Retina (tissue), 1 donor: ENCODE measurements around the gene POU2AF3.

ENCODE experiments used
- DNase-seq: peaks from one replicate; pipeline ENCODE4 v3.0.0-alpha.2; 2016

Gene POU2AF3

GRCh38 chr11:111353776-111354600 lies 55.6 kb downstream of the POU2AF3 start:
- DNase-seq = no peak

DNA sequence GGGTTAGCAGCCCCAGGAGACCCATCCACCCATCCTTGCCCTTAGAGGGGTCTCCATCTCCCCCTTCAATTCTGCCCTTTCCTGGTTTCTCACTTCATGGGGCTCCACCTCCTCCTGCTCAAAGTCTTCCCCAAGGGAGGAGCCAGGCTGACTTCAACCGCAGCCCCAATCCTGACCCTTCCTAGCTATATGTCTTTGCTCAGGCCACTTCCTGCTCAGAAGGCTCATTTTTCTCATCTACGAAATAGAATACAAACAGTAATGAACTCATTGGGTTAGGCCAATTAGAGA lies 56.2 kb downstream of the POU2AF3 start:
- DNase-seq = no peak

GRCh38 chr11:111355101-111355500 lies 56.8 kb downstream of the POU2AF3 start:
- no peak for DNase-seq

DNA sequence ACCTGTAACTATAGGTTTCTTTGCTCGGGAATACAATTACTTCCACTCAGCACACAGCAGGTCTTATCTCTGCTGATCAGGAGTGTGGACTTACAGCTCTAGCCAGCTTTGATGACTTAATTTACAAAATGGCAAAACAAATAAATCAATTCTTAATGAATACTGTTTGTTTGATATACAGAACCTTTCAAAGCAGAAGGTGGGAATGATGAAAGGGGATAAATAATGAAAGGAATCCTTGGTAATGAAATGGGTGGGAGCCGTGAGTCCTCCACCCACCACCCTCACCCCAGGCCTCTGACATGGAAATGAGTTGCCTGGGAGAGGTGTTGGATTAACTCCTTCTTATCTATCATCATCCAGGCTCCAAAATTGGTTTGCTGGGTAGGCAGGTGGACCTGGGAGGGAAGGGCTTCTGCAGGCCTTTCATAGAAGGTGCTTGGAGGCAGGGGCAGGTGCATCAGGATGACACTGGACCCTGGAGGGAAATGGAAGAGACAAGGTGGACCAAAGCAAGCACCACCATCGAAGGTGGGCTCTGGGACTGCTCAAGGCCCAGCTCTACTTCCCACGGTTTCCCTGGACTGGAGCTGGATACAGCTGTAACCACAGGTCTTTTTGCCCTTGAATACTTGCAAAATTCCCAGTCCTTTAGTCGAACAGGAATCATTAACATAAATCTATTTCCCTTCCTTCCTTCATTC lies 57.8 kb downstream of the POU2AF3 start:
- DNase-seq = no peak

DNA sequence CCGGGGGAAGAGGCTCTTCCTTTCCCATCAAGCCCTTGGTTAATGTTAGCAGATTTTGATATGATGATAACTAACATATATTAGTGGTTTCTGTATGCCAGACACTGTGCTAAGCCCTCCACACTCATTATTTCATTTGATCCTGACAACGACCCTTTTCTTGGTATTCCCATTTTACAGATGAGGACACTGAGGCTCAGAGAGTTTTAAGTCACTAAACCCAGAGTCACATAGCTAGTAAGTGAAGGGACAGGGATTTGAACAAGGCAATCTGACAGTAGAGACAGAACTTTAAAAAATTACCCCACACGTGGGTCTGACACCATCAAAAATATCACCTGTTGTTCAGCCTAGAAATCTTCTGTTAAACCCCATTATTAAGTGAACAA lies 58.3 kb downstream of the POU2AF3 start:
- DNase-seq = no peak

- no peak for DNase-seq
These were observed 59.0 kb downstream of the POU2AF3 start for GRCh38 chr11:111357150-111358037.
